ENCODE measurements around the gene GCDH. TPM values are rescaled to one million over a fixed set of nuclear protein-coding genes. Genes with fewer than 3 reads are reported as not detected.

GCDH gene
- total RNA-seq, 1 experiment from 2014 or later, result 24.9 TPM

DNA sequence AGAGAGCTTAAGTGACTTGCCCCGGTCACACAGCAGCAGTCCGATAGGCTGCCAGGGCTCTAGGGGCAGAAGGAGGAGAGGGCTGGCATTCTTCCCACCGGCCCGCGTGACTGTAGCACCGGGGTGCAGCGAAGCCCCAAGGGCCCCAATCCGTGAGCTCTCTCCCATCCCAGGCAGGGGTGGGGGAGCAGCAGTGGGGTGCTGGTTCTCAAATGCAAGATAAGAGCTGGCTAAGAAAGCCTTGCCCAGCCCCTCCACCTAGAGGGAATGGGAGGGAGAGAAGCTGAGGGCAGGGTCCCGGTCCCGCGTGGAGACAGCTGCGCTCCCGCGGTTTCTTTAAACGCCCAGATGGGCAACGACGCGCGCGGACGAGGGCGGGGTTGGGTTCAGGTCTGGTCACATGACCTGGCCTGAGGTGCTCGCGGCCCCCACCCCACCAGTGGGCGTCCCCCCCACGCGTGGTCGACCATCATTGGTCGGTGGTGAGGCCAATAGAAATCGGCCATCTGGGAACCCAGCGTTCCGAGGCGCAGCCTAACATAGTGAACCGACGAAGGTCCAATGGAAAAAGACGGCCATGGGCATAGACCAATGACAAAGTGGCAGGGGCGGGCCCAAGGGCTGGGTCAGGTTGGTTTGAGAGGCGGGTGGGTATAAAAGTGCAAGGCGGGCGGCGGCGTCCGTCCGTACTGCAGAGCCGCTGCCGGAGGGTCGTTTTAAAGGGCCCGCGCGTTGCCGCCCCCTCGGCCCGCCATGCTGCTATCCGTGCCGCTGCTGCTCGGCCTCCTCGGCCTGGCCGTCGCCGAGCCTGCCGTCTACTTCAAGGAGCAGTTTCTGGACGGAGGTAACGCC lies 47.2 kb downstream of the GCDH start, which contains the start of gene CALR:
CALR (plus strand) TSS at position 683 of the 852 bp plus-strand sequence; CDS start at position 754, 71 bp downstream.
- Histone ChIP-seq H4K20me1 (ENCODE audit: insufficient read depth, low read depth, low read length) (peaks cover 22% of the 10 kb centered on the region), H3K9ac (ENCODE audit: low read length) (peak within 1 kb of the TSS; percentile 99), H3K36me3 (ENCODE audit: insufficient read depth, low read length) (peaks cover 28% of the 10 kb centered on the region), H3K27ac (ENCODE audit: low read length) (peak within 1 kb of the TSS; percentile 86), H3K79me2 (ENCODE audit: low read length) (peaks cover 29% of the 10 kb centered on the region), H3K4me1 (ENCODE audit: low read length) (peaks cover 38% of the 10 kb centered on the region), H3K4me2 (ENCODE audit: low read depth, low read length, poor library complexity, severe bottlenecking) (peak within 1 kb of the TSS; percentile 83), H3K9me3 (ENCODE audit: low read length) (no peaks in the 10 kb centered on the region), H2AFZ (ENCODE audit: low read length) (peak within 1 kb of the TSS; percentile 75; the same call in 1 of the 2 replicates), H3K4me3 (ENCODE audit: low read length) (peak within 1 kb of the TSS; percentile 96), H3K9me2 (replicated peaks; ENCODE audit: insufficient read depth, low read length) (no peaks in the 10 kb centered on the region), H3K27me3 (ENCODE audit: low read length) (no peaks in the 10 kb centered on the region)
- peak; percentile 100 for DNase-seq

DNA sequence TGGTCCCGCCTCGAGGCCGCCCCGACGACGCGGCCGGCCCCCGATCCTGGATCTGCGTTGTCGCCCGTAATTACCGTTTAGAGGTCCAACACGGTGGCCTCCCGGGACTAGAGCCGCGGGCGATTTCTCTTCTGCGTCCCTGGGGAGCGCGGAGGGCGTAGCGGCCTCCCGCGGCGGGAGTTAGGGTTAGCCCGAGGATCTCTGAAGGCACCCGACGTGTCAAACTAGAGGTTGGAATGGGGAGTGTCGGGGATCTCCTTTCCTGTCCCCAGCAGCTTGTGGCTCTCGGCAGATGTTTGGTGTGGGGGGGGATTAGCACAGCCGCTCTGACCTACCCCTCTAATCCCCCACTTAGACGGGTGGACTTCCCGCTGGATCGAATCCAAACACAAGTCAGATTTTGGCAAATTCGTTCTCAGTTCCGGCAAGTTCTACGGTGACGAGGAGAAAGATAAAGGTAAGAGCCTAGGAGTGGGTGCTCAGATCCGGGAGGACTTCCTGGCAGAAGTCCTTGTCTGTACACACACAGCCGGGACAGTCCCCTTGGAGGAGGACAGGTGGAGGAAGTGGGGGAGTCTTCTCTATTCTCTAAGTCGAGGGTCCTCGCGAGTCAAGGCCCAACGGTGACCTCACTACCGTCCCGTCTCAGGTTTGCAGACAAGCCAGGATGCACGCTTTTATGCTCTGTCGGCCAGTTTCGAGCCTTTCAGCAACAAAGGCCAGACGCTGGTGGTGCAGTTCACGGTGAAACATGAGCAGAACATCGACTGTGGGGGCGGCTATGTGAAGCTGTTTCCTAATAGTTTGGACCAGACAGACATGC lies 48.0 kb downstream of the GCDH start:
- Histone ChIP-seq H3K4me2 (ENCODE audit: low read depth, low read length, poor library complexity, severe bottlenecking) (peak overlapping the region; percentile 83), H3K27me3 (ENCODE audit: low read length) (no peaks in the 10 kb centered on the region), H2AFZ (ENCODE audit: low read length) (no peak overlapping the region), H3K9me3 (ENCODE audit: low read length) (no peaks in the 10 kb centered on the region), H3K4me1 (ENCODE audit: low read length) (peaks cover 40% of the 10 kb centered on the region), H3K4me3 (ENCODE audit: low read length) (peak overlapping the region; percentile 96), H4K20me1 (ENCODE audit: insufficient read depth, low read depth, low read length) (peaks cover 22% of the 10 kb centered on the region), H3K36me3 (ENCODE audit: insufficient read depth, low read length) (peaks cover 33% of the 10 kb centered on the region), H3K9ac (ENCODE audit: low read length) (peak overlapping the region; percentile 99), H3K79me2 (ENCODE audit: low read length) (peaks cover 24% of the 10 kb centered on the region), H3K27ac (ENCODE audit: low read length) (peak overlapping the region; percentile 86), H3K9me2 (replicated peaks; ENCODE audit: insufficient read depth, low read length) (no peaks in the 10 kb centered on the region)
- peak; percentile 68 for DNase-seq

DNA sequence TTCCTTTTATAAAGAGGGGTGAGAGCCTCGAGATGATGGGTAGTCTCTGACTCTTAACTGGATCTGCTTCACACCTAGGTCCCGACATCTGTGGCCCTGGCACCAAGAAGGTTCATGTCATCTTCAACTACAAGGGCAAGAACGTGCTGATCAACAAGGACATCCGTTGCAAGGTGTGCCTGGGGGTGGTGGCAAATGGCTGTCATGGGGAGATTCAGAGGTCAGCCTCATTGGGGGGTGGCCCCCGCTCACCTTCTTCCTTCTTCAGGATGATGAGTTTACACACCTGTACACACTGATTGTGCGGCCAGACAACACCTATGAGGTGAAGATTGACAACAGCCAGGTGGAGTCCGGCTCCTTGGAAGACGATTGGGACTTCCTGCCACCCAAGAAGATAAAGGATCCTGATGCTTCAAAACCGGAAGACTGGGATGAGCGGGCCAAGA lies 49.0 kb downstream of the GCDH start:
- H2AFZ ChIP-seq (ENCODE audit: low read length), result no peak overlapping the region
- no peaks in the 10 kb centered on the region for H3K27me3 ChIP-seq (ENCODE audit: low read length)
- peaks cover 24% of the 10 kb centered on the region for H3K79me2 ChIP-seq (ENCODE audit: low read length)
- peak overlapping the region; percentile 86 for H3K27ac ChIP-seq (ENCODE audit: low read length)
- H3K9ac ChIP-seq (ENCODE audit: low read length), result peak overlapping the region; percentile 99
- H4K20me1 ChIP-seq (ENCODE audit: insufficient read depth, low read depth, low read length), result peaks cover 22% of the 10 kb centered on the region
- DNase-seq, result no peak
- peak overlapping the region; percentile 96 for H3K4me3 ChIP-seq (ENCODE audit: low read length)
- peaks cover 42% of the 10 kb centered on the region for H3K4me1 ChIP-seq (ENCODE audit: low read length)
- H3K9me2 ChIP-seq (replicated peaks; ENCODE audit: insufficient read depth, low read length), result no peaks in the 10 kb centered on the region
- no peaks in the 10 kb centered on the region for H3K9me3 ChIP-seq (ENCODE audit: low read length)
- H3K4me2 ChIP-seq (ENCODE audit: low read depth, low read length, poor library complexity, severe bottlenecking), result peak overlapping the region; percentile 83
- H3K36me3 ChIP-seq (ENCODE audit: insufficient read depth, low read length), result peaks cover 33% of the 10 kb centered on the region

DNA sequence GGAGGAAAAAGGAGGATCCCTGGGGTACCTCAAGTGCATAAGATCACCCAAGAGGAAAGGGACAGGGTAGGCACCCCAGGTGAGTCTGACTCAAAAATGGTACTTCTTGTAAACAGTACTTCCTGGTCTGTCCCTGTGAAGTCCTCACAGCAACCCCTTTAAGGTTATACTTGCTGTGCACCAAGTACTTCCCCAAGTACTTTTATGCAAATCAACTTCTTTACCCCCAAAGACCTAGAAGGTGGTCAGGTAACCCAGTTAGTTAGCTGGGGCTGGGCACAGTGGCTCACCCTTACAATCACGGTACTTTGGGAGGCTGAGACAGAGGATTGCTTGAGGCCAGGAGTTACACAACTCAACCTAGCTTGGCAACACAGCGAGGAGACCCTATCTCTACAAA lies 49.9 kb downstream of the GCDH start:
- Histone ChIP-seq H3K4me1 (ENCODE audit: low read length) (peaks cover 42% of the 10 kb centered on the region), H3K27me3 (ENCODE audit: low read length) (no peaks in the 10 kb centered on the region), H3K4me2 (ENCODE audit: low read depth, low read length, poor library complexity, severe bottlenecking) (peak overlapping the region; percentile 83), H3K79me2 (ENCODE audit: low read length) (peaks cover 24% of the 10 kb centered on the region), H4K20me1 (ENCODE audit: insufficient read depth, low read depth, low read length) (peaks cover 22% of the 10 kb centered on the region), H3K9ac (ENCODE audit: low read length) (peak overlapping the region; percentile 99; the same call in 1 of the 2 replicates), H2AFZ (ENCODE audit: low read length) (no peak overlapping the region), H3K9me2 (replicated peaks; ENCODE audit: insufficient read depth, low read length) (no peaks in the 10 kb centered on the region), H3K4me3 (ENCODE audit: low read length) (peak overlapping the region; percentile 96; the same call in 1 of the 2 replicates), H3K36me3 (ENCODE audit: insufficient read depth, low read length) (peaks cover 33% of the 10 kb centered on the region), H3K9me3 (ENCODE audit: low read length) (no peaks in the 10 kb centered on the region), H3K27ac (ENCODE audit: low read length) (peak overlapping the region; percentile 86)
- DNase-seq, result peak; percentile 65

GRCh38 chr19:12943437-12944044 lies 52.6 kb downstream of the GCDH start:
- no peak overlapping the region for H3K9ac ChIP-seq (ENCODE audit: low read length)
- H3K79me2 ChIP-seq (ENCODE audit: low read length), result peaks cover 42% of the 10 kb centered on the region
- peaks cover 40% of the 10 kb centered on the region for H3K4me1 ChIP-seq (ENCODE audit: low read length)
- peak; percentile 64 for DNase-seq
- H3K4me3 ChIP-seq (ENCODE audit: low read length), result no peak overlapping the region
- no peak overlapping the region for H3K27ac ChIP-seq (ENCODE audit: low read length)
- peak overlapping the region; percentile 39 for H3K4me2 ChIP-seq (ENCODE audit: low read depth, low read length, poor library complexity, severe bottlenecking)
- H3K27me3 ChIP-seq (ENCODE audit: low read length), result no peaks in the 10 kb centered on the region
- no peaks in the 10 kb centered on the region for H3K9me2 ChIP-seq (replicated peaks; ENCODE audit: insufficient read depth, low read length)
- peaks cover 46% of the 10 kb centered on the region for H3K36me3 ChIP-seq (ENCODE audit: insufficient read depth, low read length)
- H4K20me1 ChIP-seq (ENCODE audit: insufficient read depth, low read depth, low read length), result peaks cover 22% of the 10 kb centered on the region
- no peak overlapping the region for H2AFZ ChIP-seq (ENCODE audit: low read length)
- no peaks in the 10 kb centered on the region for H3K9me3 ChIP-seq (ENCODE audit: low read length)

DNA sequence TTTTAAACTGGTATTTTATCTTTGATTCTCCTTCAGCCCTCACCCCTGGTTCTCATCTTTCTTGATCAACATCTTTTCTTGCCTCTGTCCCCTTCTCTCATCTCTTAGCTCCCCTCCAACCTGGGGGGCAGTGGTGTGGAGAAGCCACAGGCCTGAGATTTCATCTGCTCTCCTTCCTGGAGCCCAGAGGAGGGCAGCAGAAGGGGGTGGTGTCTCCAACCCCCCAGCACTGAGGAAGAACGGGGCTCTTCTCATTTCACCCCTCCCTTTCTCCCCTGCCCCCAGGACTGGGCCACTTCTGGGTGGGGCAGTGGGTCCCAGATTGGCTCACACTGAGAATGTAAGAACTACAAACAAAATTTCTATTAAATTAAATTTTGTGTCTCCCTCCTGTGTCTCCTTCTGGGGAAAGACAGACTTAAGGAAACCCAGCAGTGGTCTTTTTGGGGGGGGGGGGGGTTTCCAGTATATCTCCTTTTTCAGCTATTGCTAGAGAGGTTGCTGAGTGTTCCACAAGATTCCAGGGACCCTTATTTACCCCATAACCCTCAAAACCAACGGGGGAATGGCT lies 53.2 kb downstream of the GCDH start:
- DNase-seq, result peak; percentile 61
- peak overlapping the region; percentile 39 for H3K4me2 ChIP-seq (ENCODE audit: low read depth, low read length, poor library complexity, severe bottlenecking)

DNA sequence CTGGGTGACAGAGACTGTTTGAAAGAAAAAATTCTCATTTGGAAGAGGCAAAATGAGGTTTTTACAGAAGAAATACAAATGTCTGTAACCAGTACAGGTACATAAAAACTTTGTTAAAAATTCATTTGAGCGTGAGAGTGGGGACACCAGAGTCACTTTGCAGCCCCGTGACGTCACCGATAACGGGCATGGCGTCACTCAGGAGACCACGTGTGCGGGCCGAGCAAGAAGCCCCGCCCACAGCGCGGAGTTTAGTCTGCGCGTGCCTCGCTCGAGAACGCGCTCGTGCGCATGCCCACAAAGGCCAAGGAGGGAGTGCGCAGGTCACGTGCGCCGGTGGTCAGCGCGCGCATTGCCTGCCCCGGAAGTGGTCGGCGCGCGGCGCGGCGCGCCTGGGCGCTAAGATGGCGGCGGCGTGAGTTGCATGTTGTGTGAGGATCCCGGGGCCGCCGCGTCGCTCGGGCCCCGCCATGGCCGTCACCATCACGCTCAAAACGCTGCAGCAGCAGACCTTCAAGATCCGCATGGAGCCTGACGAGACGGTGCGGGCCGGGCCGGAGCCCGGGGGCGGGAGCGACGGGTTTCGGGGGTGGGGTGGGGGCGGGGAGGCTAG lies 54.6 kb downstream of the GCDH start, which contains the start of gene RAD23A:
RAD23A (plus strand) TSS at position 384 of the 613 bp plus-strand sequence; CDS start at position 471, 87 bp downstream.
- H3K9ac ChIP-seq (ENCODE audit: low read length), result peak within 1 kb of the TSS; percentile 84
- no peaks in the 10 kb centered on the region for H3K9me3 ChIP-seq (ENCODE audit: low read length)
- H3K36me3 ChIP-seq (ENCODE audit: insufficient read depth, low read length), result peaks cover 27% of the 10 kb centered on the region
- peaks cover 26% of the 10 kb centered on the region for H3K4me1 ChIP-seq (ENCODE audit: low read length)
- peak within 1 kb of the TSS; percentile 60 for H3K27ac ChIP-seq (ENCODE audit: low read length)
- peak within 1 kb of the TSS; percentile 90 for H3K4me2 ChIP-seq (ENCODE audit: low read depth, low read length, poor library complexity, severe bottlenecking)
- no peaks in the 10 kb centered on the region for H3K9me2 ChIP-seq (replicated peaks; ENCODE audit: insufficient read depth, low read length)
- no peaks in the 10 kb centered on the region for H3K27me3 ChIP-seq (ENCODE audit: low read length)
- H3K4me3 ChIP-seq (ENCODE audit: low read length), result peak within 1 kb of the TSS; percentile 85
- peak; percentile 99 for DNase-seq
- H2AFZ ChIP-seq (ENCODE audit: low read length), result no peak within 1 kb of the TSS
- H4K20me1 ChIP-seq (ENCODE audit: insufficient read depth, low read depth, low read length), result peaks cover 2% of the 10 kb centered on the region; the same call in 1 of the 2 replicates
- peaks cover 22% of the 10 kb centered on the region for H3K79me2 ChIP-seq (ENCODE audit: low read length)

More for the DNA sequence above, 53.2 kb downstream of the GCDH start:
- no peak overlapping the region for H3K9ac ChIP-seq (ENCODE audit: low read length)
- H3K9me3 ChIP-seq (ENCODE audit: low read length), result no peaks in the 10 kb centered on the region
- H2AFZ ChIP-seq (ENCODE audit: low read length), result no peak overlapping the region
- peaks cover 41% of the 10 kb centered on the region for H3K36me3 ChIP-seq (ENCODE audit: insufficient read depth, low read length)
- H3K27me3 ChIP-seq (ENCODE audit: low read length), result no peaks in the 10 kb centered on the region
- H3K79me2 ChIP-seq (ENCODE audit: low read length), result peaks cover 36% of the 10 kb centered on the region
- H3K9me2 ChIP-seq (replicated peaks; ENCODE audit: insufficient read depth, low read length), result no peaks in the 10 kb centered on the region
- H3K27ac ChIP-seq (ENCODE audit: low read length), result peak overlapping the region; percentile 58
- peaks cover 16% of the 10 kb centered on the region for H4K20me1 ChIP-seq (ENCODE audit: insufficient read depth, low read depth, low read length)
- H3K4me1 ChIP-seq (ENCODE audit: low read length), result peaks cover 40% of the 10 kb centered on the region
- H3K4me3 ChIP-seq (ENCODE audit: low read length), result no peak overlapping the region

All from Karpas-422 (cell line).